Heart left ventricle (tissue), 16 donors: ENCODE measurements around the gene HARS1. TPM values are rescaled to one million over a fixed set of nuclear protein-coding genes. Genes with fewer than 3 reads are reported as not detected.

Source experiments
- ATAC-seq, 4 donors: fragments of 200-7000 bp; cut with Tn5 transposase; one replicate each; pipeline ENCODE4 v1.9.1; 2020 to 2022; ENCODE audit warnings: moderate library complexity in 4 of 4, mild to moderate bottlenecking in 3 of 4, moderate number of reproducible peaks in 1 of 4
- DNase-seq, 5 donors: peaks; one replicate each; pipeline ENCODE4 v3.0.0-alpha.2; 2020
- H3K27ac ChIP-seq, 12 donors: fragments of 200-600 bp; sonication (generic) in 4 of 12; one replicate each; pipeline versions ENCODE4 v1.5.0 to v1.8.0; 2016 to 2022; ENCODE audit warnings: mild to moderate bottlenecking in 2 of 12
- H3K27me3 ChIP-seq, 9 donors: fragments of 200-600 bp; sonication (generic) in 2 of 9; one replicate each; pipeline versions ENCODE4 v1.5.1 to v1.8.0; 2016 to 2022; ENCODE audit warnings: mild to moderate bottlenecking in 3 of 9
- H3K36me3 ChIP-seq, 9 donors: fragments of 200-600 bp; sonication (generic) in 2 of 9; one replicate each; pipeline versions ENCODE4 v1.5.0 to v1.8.0; 2018 to 2022; ENCODE audit warnings: mild to moderate bottlenecking in 2 of 9
- H3K4me1 ChIP-seq, 12 donors: fragments of 200-600 bp; sonication (generic) in 4 of 12; one replicate each; pipeline versions ENCODE4 v1.5.0 to v1.8.0; 2016 to 2022; ENCODE audit warnings: mild to moderate bottlenecking in 3 of 12
- H3K4me3 ChIP-seq, 12 donors: fragments of 200-600 bp; sonication (generic) in 4 of 12; one replicate each; pipeline versions ENCODE4 v1.5.0 to v1.8.0; 2017 to 2022; ENCODE audit warnings: mild to moderate bottlenecking in 9 of 12, moderate library complexity in 4 of 12
- H3K9me3 ChIP-seq, 12 donors: fragments of 200-600 bp; sonication (generic) in 4 of 12; one replicate each; pipeline versions ENCODE4 v1.5.0 to v1.8.0; 2016 to 2022; ENCODE audit warnings: mild to moderate bottlenecking in 1 of 12
- CTCF ChIP-seq, 12 donors: fragments of 200-600 bp; sonication (generic) in 4 of 12; IDR thresholded peaks; one replicate each; pipeline versions ENCODE4 v1.5.0 to v1.8.0; 2018 to 2022; ENCODE audit warnings: antibody characterized with exemption in 12 of 12, mild to moderate bottlenecking in 5 of 12
- POLR2A ChIP-seq, 2 donors: fragments of 450-650 bp; IDR thresholded peaks; one replicate each; pipeline ENCODE4 v1.6.1; 2017; ENCODE audit warnings: antibody characterized with exemption in 2 of 2, mild to moderate bottlenecking in 2 of 2, moderate library complexity in 2 of 2
- WGBS, 4 donors: extraction: QIAGEN DNeasy Blood & Tissue Kit in 2 of 4; methylation state at CpG; one replicate each; pipeline versions ENCODE4 v1.1.5 to v1.1.7; 2013 to 2018; 5-methylcytosine and 5-hydroxymethylcytosine counted together
- intact Hi-C, 10 donors: fragments of 100-400 bp; cut with DNase I; formaldehyde crosslinking; loops; one replicate each; pipeline versions ENCODE4 v1.11.1 to v1.14.2; 2022
- polyA plus RNA-seq, 2 donors: library from polyadenylated mRNA; stranded (reverse); fragments of 200-250 nt; gene quantifications; one replicate each; pipeline ENCODE4 v1.2.3, GENCODE V29; 2013
- total RNA-seq, 9 donors: library from RNA; depleted of rRNA in 2 of 9; stranded (reverse); fragments of >200 nt in 2 of 9; fragmentation: NEBNext Ultra II Directional in 3 of 9; extraction: Animal tissue kit (Norgen Biotek cat#: 25700) in 3 of 9; gene quantifications; one replicate each; pipeline versions ENCODE4 v1.1.0 to v1.2.4, GENCODE V29; 2016 to 2023
- donor health status: ischemic (EF 13 %, LVEDD 7.1; RV severe dilation, severe dysfunction).
- donor health status: healthy with polysubstance abuse.
- donor health status: DM: no; HTN: yes; CAD: no.
- donor health status: DM: no; HTN: no; CAD: no.
- donor health status: ischemic (EF 25% LVEDD 6.9; RV normal size, moderate dysfunction).
- donor health status: ischemic (EF 25% LVEDD 5.7; RV mildly dilated, moderate dysfunction).
- donor health status: healthy.
- donor health status: DM: yes; HTN: yes; CAD: no.
- donor health status: ischemic (EF 35%, LVEDD 5.7; RV mildly dilated, moderate dysfunction).
- donor health status: nonischemic (EF 11% LVEDD 7.7; RV severe dilation, severe dysfunction).
- donor health status: DM: yes; HTN: yes; CAD: no.
- donor health status: PGD.
- donor health status: ischemic (EF 29% LVEDD 5.4; RV normal size, mild dysfunction).
- donor health status: nonischemic (EF 23%, LVEDD 6.1; RV moderate dilation, normal function).

HARS1 gene
- total and polyA plus RNA-seq, 11 donors = 31.3 to 58.6 (median 37.2) TPM

- DNase-seq (no peak), ATAC-seq (no peak)
- H3K9me3 ChIP-seq = no peaks in the 10 kb centered on the region
- TF ChIP-seq POLR2A (IDR thresholded peaks at IDR 0.05) (no peak), CTCF (IDR thresholded peaks at IDR 0.05) (no peak)
- intact Hi-C loops = loop anchor here in 3 of 10 donors (5.0 to 10.0 kb wide), 2 partner anchors 47 to 49 kb away; partner anchors contain the start of genes IK (in 3 of the 3) and NDUFA2 (in 3 of the 3)
- H3K36me3 ChIP-seq = peaks cover 3 to 68% (median 60%) of the 10 kb centered on the region in 9 donors
- no peak overlapping the region for H3K27ac ChIP-seq
- 45 to 52% (median 51%) methylated on average over 5 of the region's 5 CpGs for WGBS, 4 donors
- no peak overlapping the region for H3K4me3 ChIP-seq
- H3K27me3 ChIP-seq = no peaks in the 10 kb centered on the region
- H3K4me1 ChIP-seq = peaks cover 10 to 39% (median 27%) of the 10 kb centered on the region in 12 donors
These were observed 3.1 kb upstream of the HARS1 start for GRCh38 chr5:140694276-140694675.

- Histone ChIP-seq H3K4me1 (peaks cover 10 to 39% (median 27%) of the 10 kb centered on the region in 12 donors), H3K4me3 (peak overlapping the region; percentile 72 to 98 (median 81)), H3K36me3 (peaks cover 0 to 64% (median 52%) of the 10 kb centered on the region in 9 donors), H3K27me3 (no peaks in the 10 kb centered on the region), H3K27ac (peak overlapping the region in 11 of 12 donors; percentile 73 to 95 (median 88)), H3K9me3 (no peaks in the 10 kb centered on the region)
- intact Hi-C loops = loop anchor here in 4 of 10 donors (2.0 to 10.0 kb wide), 3 partner anchors 26 to 46 kb away; partner anchors contain the start of genes IK (in 3 of the 4), NDUFA2 (in 3 of the 4) and WDR55 (in 1 of the 4)
- DNase-seq (no peak), ATAC-seq (no peak)
- TF ChIP-seq CTCF (IDR thresholded peaks at IDR 0.05) = no peak
- 57 to 64% (median 60%) methylated on average over 8 of the region's 8 CpGs for WGBS, 4 donors
These were observed 716 bp downstream of the HARS1 start for GRCh38 chr5:140690376-140690932.

- no peak for ATAC-seq
- Histone ChIP-seq H3K9me3 (no peaks in the 10 kb centered on the region), H3K36me3 (peaks cover 0 to 99% (median 95%) of the 10 kb centered on the region in 9 donors), H3K27me3 (no peaks in the 10 kb centered on the region), H3K27ac (no peak overlapping the region), H3K4me3 (no peak overlapping the region), H3K4me1 (no peaks in the 10 kb centered on the region)
- no peak for TF ChIP-seq POLR2A (IDR thresholded peaks at IDR 0.05)
- no peak for TF ChIP-seq CTCF (IDR thresholded peaks at IDR 0.05)
- WGBS, 4 donors = 95 to 96% (median 96%) methylated on average over 7 of the region's 7 CpGs
- intact Hi-C loops = no loop called here
- no peak for DNase-seq
These were observed 12.2 kb downstream of the HARS1 start for GRCh38 chr5:140678993-140679392.

GRCh38 chr5:140677947-140678346 is 13.2 kb downstream of the HARS1 start:
- H3K9me3 ChIP-seq = no peaks in the 10 kb centered on the region
- intact Hi-C loops = no loop called here
- no peaks in the 10 kb centered on the region for H3K4me1 ChIP-seq
- no peak for DNase-seq
- TF ChIP-seq CTCF (IDR thresholded peaks at IDR 0.05) (no peak), POLR2A (IDR thresholded peaks at IDR 0.05) (no peak)
- no peak overlapping the region for H3K4me3 ChIP-seq
- no peak for ATAC-seq
- no peaks in the 10 kb centered on the region for H3K27me3 ChIP-seq
- H3K27ac ChIP-seq = no peak overlapping the region
- WGBS, 4 donors = 79 to 100% (median 97%) methylated on average over 3 of the region's 3 CpGs
- H3K36me3 ChIP-seq = peaks cover 0 to 99% (median 96%) of the 10 kb centered on the region in 9 donors
